Testis (tissue), 3 donors: ENCODE results near the gene SNRNP40. TPM values are rescaled to one million over a fixed set of nuclear protein-coding genes. Genes with fewer than 3 reads are reported as not detected.

Source experiments
- DNase-seq: peaks from one replicate; pipeline ENCODE4 v3.0.0-alpha.2; 2019
- H3K27ac ChIP-seq, 2 donors: fragments of 200-600 bp; sonication (generic); one replicate each; pipeline ENCODE4 v1.5.1; 2019
- H3K27me3 ChIP-seq: fragments of 200-600 bp; sonication (generic); one replicate; pipeline ENCODE4 v1.5.1; 2019
- H3K36me3 ChIP-seq: fragments of 200-600 bp; sonication (generic); one replicate; pipeline ENCODE4 v1.5.1; 2017; ENCODE audit warnings: low read depth; ENCODE audit errors: missing control alignments
- H3K4me1 ChIP-seq: fragments of 200-600 bp; sonication (generic); one replicate; pipeline ENCODE4 v1.5.1; 2019
- H3K4me3 ChIP-seq, 2 donors: fragments of 200-600 bp; sonication (generic); one replicate each; pipeline ENCODE4 v1.5.1; 2017 to 2019
- H3K9me3 ChIP-seq: fragments of 200-600 bp; sonication (generic); one replicate; pipeline ENCODE4 v1.5.1; 2017
- CTCF ChIP-seq, 3 experiments: fragments of 450-650 bp in 2 of 3; fragments of 200-600 bp in 1 of 3; sonication (generic) in 1 of 3; IDR thresholded peaks; one replicate each; pipeline ENCODE4 v1.5.1; 2016 to 2019; ENCODE audit warnings: antibody characterized with exemption in 3 of 3, mild to moderate bottlenecking in 2 of 3, moderate library complexity in 1 of 3
- POLR2A ChIP-seq: fragments of 450-650 bp; IDR thresholded peaks from one replicate; pipeline ENCODE4 v1.6.1; 2017; ENCODE audit warnings: antibody characterized with exemption, mild to moderate bottlenecking, moderate library complexity
- WGBS, 2 donors: methylation state at CpG; one replicate each; pipeline ENCODE4 v1.1.5; 2018; 5-methylcytosine and 5-hydroxymethylcytosine counted together
- intact Hi-C: fragments of 100-400 bp; cut with DNase I; formaldehyde crosslinking; loops from one replicate; pipeline ENCODE4 v1.15.1; 2023; ENCODE audit warnings: low total_unique reads
- polyA plus RNA-seq: library from polyadenylated mRNA; stranded (reverse); fragments of 350-450 nt; fragmentation: Illumina TruSeq; extraction: RNeasy Lipid Tissue Mini Kit (QIAGEN cat#74804); gene quantifications from one replicate; pipeline ENCODE4 v1.2.3, GENCODE V29; 2014; ENCODE audit warnings: low read depth, low replicate concordance; ENCODE audit not compliant: insufficient read depth
- total RNA-seq, 2 donors: library from RNA; depleted of rRNA; stranded (reverse); fragments of >200 nt; gene quantifications; one replicate each; pipeline ENCODE4 v1.2.3, GENCODE V29; 2016

SNRNP40 gene
- total and polyA plus RNA-seq, 3 donors from 2014 or later, result 52.8 to 75.1 (median 65.3) TPM

- no peak for DNase-seq
- WGBS, 2 donors, result 94% methylated on average over 5 of the region's 5 CpGs
- intact Hi-C loops, result no loop called here
These were observed 64.8 kb downstream of the SNRNP40 start for GRCh38 chr1:31231802-31232201.

DNA sequence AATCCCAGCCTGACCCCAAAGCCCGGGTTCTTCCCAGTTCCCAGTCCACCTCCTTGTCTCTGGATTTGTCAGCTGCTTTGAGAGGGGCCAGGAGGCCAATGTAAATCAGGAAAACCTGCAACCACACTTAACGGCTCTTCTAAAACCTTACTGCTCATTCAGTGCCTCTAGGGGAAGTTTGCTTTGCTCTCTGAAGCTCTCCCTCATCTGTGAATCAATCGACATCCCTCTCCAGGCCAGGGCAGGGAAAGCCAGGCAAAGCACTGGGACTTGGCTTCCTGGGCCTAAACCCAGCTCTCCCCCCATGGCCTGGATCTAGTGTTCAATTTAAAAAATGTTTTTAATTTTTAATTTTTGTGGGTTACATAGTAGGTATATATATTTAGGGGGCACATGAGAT, 66.2 kb downstream of the SNRNP40 start:
- H3K36me3 ChIP-seq, result no peaks in the 10 kb centered on the region

More at GRCh38 chr1:31231802-31232201, 64.8 kb downstream of the SNRNP40 start:
- Histone ChIP-seq H3K4me3 (no peak overlapping the region), H3K9me3 (no peaks in the 10 kb centered on the region), H3K4me1 (no peaks in the 10 kb centered on the region), H3K27ac (no peak overlapping the region), H3K36me3 (no peaks in the 10 kb centered on the region), H3K27me3 (no peaks in the 10 kb centered on the region)
- no peak for TF ChIP-seq CTCF (IDR thresholded peaks at IDR 0.05)
- TF ChIP-seq POLR2A, result no peak

GRCh38 chr1:31228986-31229385, 67.6 kb downstream of the SNRNP40 start:
- no peaks in the 10 kb centered on the region for H3K4me1 ChIP-seq
- TF ChIP-seq CTCF (IDR thresholded peaks at IDR 0.05) (no peak), POLR2A (no peak)

More for the DNA sequence above, 66.2 kb downstream of the SNRNP40 start:
- H3K9me3 ChIP-seq, result no peaks in the 10 kb centered on the region
- no peaks in the 10 kb centered on the region for H3K27me3 ChIP-seq
- H3K4me1 ChIP-seq, result no peaks in the 10 kb centered on the region
- TF ChIP-seq POLR2A (no peak), CTCF (IDR thresholded peaks at IDR 0.05) (no peak)
- 62 to 63% methylated on average over 3 of the region's 3 CpGs for WGBS, 2 donors
- H3K4me3 ChIP-seq, result no peak overlapping the region
- intact Hi-C loops, result no loop called here
- H3K27ac ChIP-seq, result no peak overlapping the region
- no peak for DNase-seq

GRCh38 chr1:31227891-31228568, 68.6 kb downstream of the SNRNP40 start:
- H3K27me3 ChIP-seq, result no peaks in the 10 kb centered on the region

More at GRCh38 chr1:31228986-31229385, 67.6 kb downstream of the SNRNP40 start:
- H3K27me3 ChIP-seq, result no peaks in the 10 kb centered on the region
- no peak for DNase-seq
- H3K9me3 ChIP-seq, result no peaks in the 10 kb centered on the region
- intact Hi-C loops, result no loop called here
- H3K4me3 ChIP-seq, result no peak overlapping the region
- no peaks in the 10 kb centered on the region for H3K36me3 ChIP-seq
- no peak overlapping the region for H3K27ac ChIP-seq

More at GRCh38 chr1:31227891-31228568, 68.6 kb downstream of the SNRNP40 start:
- DNase-seq, result no peak
- H3K9me3 ChIP-seq, result no peaks in the 10 kb centered on the region
- TF ChIP-seq POLR2A (no peak), CTCF (IDR thresholded peaks at IDR 0.05) (no peak)
- no peak overlapping the region for H3K27ac ChIP-seq
- intact Hi-C loops, result no loop called here
- H3K4me1 ChIP-seq, result no peaks in the 10 kb centered on the region
- 72 to 85% methylated on average over 5 of the region's 5 CpGs for WGBS, 2 donors
- no peaks in the 10 kb centered on the region for H3K36me3 ChIP-seq
- H3K4me3 ChIP-seq, result no peak overlapping the region
